GM23248 (cell line): ENCODE measurements around the gene ZNF883.

Experiments used
- EZH2 ChIP-seq: fragments of 200-600 bp; sonication (generic); IDR thresholded peaks from 2 replicates; pipeline ENCODE4 v1.6.1; 2018; ENCODE audit warnings: antibody characterized with exemption, mild to moderate bottlenecking; ENCODE audit not compliant: insufficient read depth, poor library complexity, severe bottlenecking
- EZH2phosphoT487 ChIP-seq: fragments of 200-600 bp; sonication (generic); IDR thresholded peaks from 2 replicates; pipeline ENCODE4 v1.6.1; 2018; ENCODE audit warnings: antibody characterized with exemption, moderate library complexity, mild to moderate bottlenecking, low read depth; ENCODE audit not compliant: insufficient read depth

- TF ChIP-seq EZH2phosphoT487 (no peak), EZH2 (no peak)
These were observed 31.1 kb upstream of the ZNF883 start for GRCh38 chr9:113042884-113043657.
